Mucosa of gallbladder (tissue), 1 donor: ENCODE measurements around the gene AQP12B. TPM values are rescaled to one million over a fixed set of nuclear protein-coding genes. Genes with fewer than 3 reads are reported as not detected.

ENCODE experiments used
- DNase-seq: peaks from one replicate; pipeline ENCODE4 v3.0.0-alpha.2; 2020; ENCODE audit warnings: low spot score
- total RNA-seq: library from RNA; stranded (reverse); gene quantifications from one replicate; pipeline ENCODE4 v1.2.1, GENCODE V29; 2021
- donor health status: DM: no; HTN: no; CAD: no.

AQP12B gene
- total RNA-seq, 1 donor from 2014 or later = not detected

- DNase-seq = no peak
Observed at GRCh38 chr2:240647503-240648154, 35.1 kb downstream of the AQP12B start.

GRCh38 chr2:240646900-240647502, 35.7 kb downstream of the AQP12B start:
- DNase-seq = no peak

GRCh38 chr2:240646176-240646899, 36.3 kb downstream of the AQP12B start:
- peak; percentile 17 for DNase-seq

- DNase-seq = no peak
Observed at GRCh38 chr2:240645801-240646175, 36.9 kb downstream of the AQP12B start.

- DNase-seq = no peak
Observed at GRCh38 chr2:240645346-240645745, 37.3 kb downstream of the AQP12B start.

- DNase-seq = no peak
Observed at GRCh38 chr2:240644859-240645301, 37.8 kb downstream of the AQP12B start.

GRCh38 chr2:240644171-240644651, 38.5 kb downstream of the AQP12B start:
- no peak for DNase-seq

GRCh38 chr2:240643811-240644150, 38.9 kb downstream of the AQP12B start:
- no peak for DNase-seq

GRCh38 chr2:240643093-240643810, 39.4 kb downstream of the AQP12B start:
- DNase-seq = no peak

- no peak for DNase-seq
Observed at GRCh38 chr2:240642806-240643092, 39.9 kb downstream of the AQP12B start.

- no peak for DNase-seq
Observed at GRCh38 chr2:240642061-240642805, 40.5 kb downstream of the AQP12B start.

- no peak for DNase-seq
Observed at GRCh38 chr2:240640939-240641338, 41.7 kb downstream of the AQP12B start.

- DNase-seq = no peak
Observed at GRCh38 chr2:240639566-240639965, 43.1 kb downstream of the AQP12B start.

- DNase-seq = no peak
Observed at GRCh38 chr2:240638512-240639160, 44.0 kb downstream of the AQP12B start.

GRCh38 chr2:240637901-240638345, 44.8 kb downstream of the AQP12B start:
- no peak for DNase-seq

- DNase-seq = no peak
Observed at GRCh38 chr2:240637116-240637900, 45.4 kb downstream of the AQP12B start.

- DNase-seq = no peak
Observed at GRCh38 chr2:240636563-240637115, 46.0 kb downstream of the AQP12B start.

GRCh38 chr2:240635998-240636547, 46.6 kb downstream of the AQP12B start:
- no peak for DNase-seq

GRCh38 chr2:240635121-240635997, 47.3 kb downstream of the AQP12B start:
- DNase-seq = no peak
